HG03378 (cell line): ENCODE data around the gene C2orf76.
A peak's percentile ranks its signal among the peaks of the same experiment; 100 is the strongest.
"Not testable (repeated sequence)": the region's sequence is repeated elsewhere in the genome, so short reads cannot be mapped to it uniquely, and the experiment has no call there.

ENCODE experiments used
- ATAC-seq: cut with Tn5 transposase; IDR thresholded peaks from one replicate; pipeline ENCODE4 v1.9.1; 2021; ENCODE audit warnings: mild to moderate bottlenecking, moderate library complexity; ENCODE audit not compliant: unreplicated experiment

The C2orf76 gene

GRCh38 chr2:119377993-119378345, 11.3 kb upstream of the C2orf76 start:
- no peak for ATAC-seq

- no peak for ATAC-seq
These were observed 10.8 kb upstream of the C2orf76 start for GRCh38 chr2:119377294-119377992.

- ATAC-seq, result no peak
These were observed 10.2 kb upstream of the C2orf76 start for GRCh38 chr2:119376810-119377209.

GRCh38 chr2:119376406-119376805, 9.8 kb upstream of the C2orf76 start:
- ATAC-seq, result not testable (repeated sequence)

GRCh38 chr2:119373907-119374745, 7.5 kb upstream of the C2orf76 start:
- not testable (repeated sequence) for ATAC-seq

GRCh38 chr2:119372778-119373568, 6.3 kb upstream of the C2orf76 start:
- ATAC-seq, result no peak

GRCh38 chr2:119371111-119371510, 4.5 kb upstream of the C2orf76 start:
- ATAC-seq, result no peak

GRCh38 chr2:119369845-119370244, 3.2 kb upstream of the C2orf76 start:
- no peak for ATAC-seq

- peak; percentile 11 for ATAC-seq
These were observed 952 bp upstream of the C2orf76 start for GRCh38 chr2:119367472-119368099.

- peak; percentile 6 for ATAC-seq
These were observed 429 bp downstream of the C2orf76 start for GRCh38 chr2:119366161-119366648.

- ATAC-seq, result no peak
These were observed 1.2 kb downstream of the C2orf76 start for GRCh38 chr2:119365436-119365835.

- ATAC-seq, result no peak
These were observed 1.8 kb downstream of the C2orf76 start for GRCh38 chr2:119364798-119365197.

- no peak for ATAC-seq
These were observed 6.1 kb downstream of the C2orf76 start for GRCh38 chr2:119360423-119360966.

GRCh38 chr2:119359774-119360173, 6.9 kb downstream of the C2orf76 start:
- no peak for ATAC-seq

- ATAC-seq, result no peak
These were observed 11.8 kb downstream of the C2orf76 start for GRCh38 chr2:119354860-119355259.

- ATAC-seq, result peak; percentile 97
These were observed 14.3 kb downstream of the C2orf76 start for GRCh38 chr2:119352357-119352756.

GRCh38 chr2:119350311-119350998, 16.2 kb downstream of the C2orf76 start:
- no peak for ATAC-seq

GRCh38 chr2:119349289-119349688, 17.3 kb downstream of the C2orf76 start:
- no peak for ATAC-seq

- no peak for ATAC-seq
These were observed 24.9 kb downstream of the C2orf76 start for GRCh38 chr2:119341684-119342083.

- no peak for ATAC-seq
These were observed 27.1 kb downstream of the C2orf76 start for GRCh38 chr2:119339562-119339923.
